Breast epithelium (tissue), 4 donors: ENCODE results near the gene SCIMP. TPM values are rescaled to one million over a fixed set of nuclear protein-coding genes. Genes with fewer than 3 reads are reported as not detected.
"Not testable (repeated sequence)": the region's sequence is repeated elsewhere in the genome, so short reads cannot be mapped to it uniquely, and the experiment has no call there.

ENCODE experiments used
- DNase-seq, 2 donors: peaks; one replicate each; pipeline ENCODE4 v3.0.0-alpha.2; 2019; ENCODE audit warnings: low spot score in 2 of 2
- H3K27ac ChIP-seq, 2 donors: fragments of 200-600 bp; sonication (generic) in 1 of 2; one replicate each; pipeline ENCODE4 v1.5.1; 2016 to 2019; ENCODE audit warnings: mild to moderate bottlenecking in 1 of 2
- H3K27me3 ChIP-seq, 2 donors: fragments of 200-600 bp; sonication (generic) in 1 of 2; one replicate each; pipeline versions ENCODE4 v1.5.1 to v1.6.0; 2017 to 2019; ENCODE audit warnings: control low read depth in 1 of 2, mild to moderate bottlenecking in 1 of 2
- H3K36me3 ChIP-seq: fragments of 200-600 bp; one replicate; pipeline ENCODE4 v1.5.1; 2019
- H3K4me1 ChIP-seq, 2 donors: fragments of 200-600 bp; sonication (generic); one replicate each; pipeline ENCODE4 v1.5.1; 2016 to 2019; ENCODE audit warnings: control low read depth in 1 of 2
- H3K4me3 ChIP-seq, 3 donors: fragments of 200-600 bp; sonication (generic); 1 replicate in 2 of 3; 2 replicates in 1 of 3; pipeline ENCODE4 v1.5.1; 2016 to 2019; ENCODE audit warnings: mild to moderate bottlenecking in 3 of 3, moderate library complexity in 2 of 3
- H3K9me3 ChIP-seq, 2 donors: fragments of 200-600 bp; sonication (generic) in 1 of 2; one replicate each; pipeline ENCODE4 v1.5.1; 2016 to 2019; ENCODE audit warnings: control low read depth in 1 of 2
- POLR2A ChIP-seq: fragments of 450-650 bp; IDR thresholded peaks from one replicate; pipeline ENCODE4 v1.6.1; 2016; ENCODE audit warnings: antibody characterized with exemption, mild to moderate bottlenecking, moderate library complexity
- POLR2AphosphoS5 ChIP-seq, 3 donors: sonication (generic); formaldehyde crosslinking; IDR thresholded peaks; one replicate each; pipeline ENCODE4 v1.6.1; 2017; ENCODE audit warnings: antibody characterized with exemption in 3 of 3
- intact Hi-C: fragments of 100-400 bp; cut with DNase I; formaldehyde crosslinking; loops from one replicate; pipeline ENCODE4 v1.15.1; 2023; ENCODE audit warnings: low total_unique reads
- total RNA-seq, 3 donors: library from RNA; depleted of rRNA; stranded (reverse); fragments of >200 nt; gene quantifications; one replicate each; pipeline ENCODE4 v1.1.0, GENCODE V29; 2016
- TF ChIP-seq, protein P1 (sequence below), 3 donors: fragments of 450-650 bp; IDR thresholded peaks; one replicate each; pipeline ENCODE4 v1.5.1; 2016 to 2017; ENCODE audit warnings: antibody characterized with exemption in 3 of 3, mild to moderate bottlenecking in 3 of 3, moderate library complexity in 3 of 3

SCIMP gene
- total RNA-seq, 3 donors from 2014 or later, result 1.3 to 5.6 (median 4.7) TPM

DNA sequence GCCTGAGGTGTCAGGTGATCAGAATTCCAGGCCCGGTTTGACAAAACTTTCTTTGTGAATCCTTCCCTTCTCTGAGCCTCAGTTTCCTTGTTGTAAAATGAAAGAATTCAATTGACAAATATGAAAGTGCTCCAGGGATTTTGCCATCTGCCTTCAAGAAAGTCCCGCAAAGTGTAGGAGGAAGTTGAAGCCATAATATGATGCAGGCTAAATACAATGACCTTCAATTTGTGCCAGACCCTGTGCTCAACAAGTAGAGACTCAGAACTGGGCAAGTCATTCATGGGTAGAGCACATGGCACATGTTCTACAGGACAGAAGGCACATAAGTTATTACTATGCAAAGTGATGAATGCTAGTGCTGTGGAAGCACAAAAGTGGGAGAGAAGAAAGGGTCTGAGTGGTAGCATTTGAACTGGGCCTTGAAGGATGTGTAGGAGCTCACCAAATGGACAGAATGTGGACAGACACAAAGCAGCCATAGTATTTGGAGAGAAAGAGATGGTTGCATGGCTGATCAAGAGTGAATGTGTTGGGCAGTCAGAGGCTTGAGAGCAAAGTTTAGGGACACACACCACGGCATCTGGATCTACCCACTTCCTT, 2.4 kb upstream of the SCIMP start:
- TF ChIP-seq, protein P1, sequence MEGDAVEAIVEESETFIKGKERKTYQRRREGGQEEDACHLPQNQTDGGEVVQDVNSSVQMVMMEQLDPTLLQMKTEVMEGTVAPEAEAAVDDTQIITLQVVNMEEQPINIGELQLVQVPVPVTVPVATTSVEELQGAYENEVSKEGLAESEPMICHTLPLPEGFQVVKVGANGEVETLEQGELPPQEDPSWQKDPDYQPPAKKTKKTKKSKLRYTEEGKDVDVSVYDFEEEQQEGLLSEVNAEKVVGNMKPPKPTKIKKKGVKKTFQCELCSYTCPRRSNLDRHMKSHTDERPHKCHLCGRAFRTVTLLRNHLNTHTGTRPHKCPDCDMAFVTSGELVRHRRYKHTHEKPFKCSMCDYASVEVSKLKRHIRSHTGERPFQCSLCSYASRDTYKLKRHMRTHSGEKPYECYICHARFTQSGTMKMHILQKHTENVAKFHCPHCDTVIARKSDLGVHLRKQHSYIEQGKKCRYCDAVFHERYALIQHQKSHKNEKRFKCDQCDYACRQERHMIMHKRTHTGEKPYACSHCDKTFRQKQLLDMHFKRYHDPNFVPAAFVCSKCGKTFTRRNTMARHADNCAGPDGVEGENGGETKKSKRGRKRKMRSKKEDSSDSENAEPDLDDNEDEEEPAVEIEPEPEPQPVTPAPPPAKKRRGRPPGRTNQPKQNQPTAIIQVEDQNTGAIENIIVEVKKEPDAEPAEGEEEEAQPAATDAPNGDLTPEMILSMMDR (IDR thresholded peaks at IDR 0.05), result no peak
- TF ChIP-seq POLR2A, result no peak
- TF ChIP-seq POLR2AphosphoS5 (IDR thresholded peaks at IDR 0.05), result no peak
- no peaks in the 10 kb centered on the region for H3K4me1 ChIP-seq
- peak overlapping the region in 1 of 2 donors; percentile 17 for H3K27ac ChIP-seq
- intact Hi-C loops, result no loop called here
- no peaks in the 10 kb centered on the region for H3K9me3 ChIP-seq
- no peak for DNase-seq
- no peaks in the 10 kb centered on the region for H3K27me3 ChIP-seq
- no peaks in the 10 kb centered on the region for H3K36me3 ChIP-seq
- H3K4me3 ChIP-seq, result no peak overlapping the region

DNA sequence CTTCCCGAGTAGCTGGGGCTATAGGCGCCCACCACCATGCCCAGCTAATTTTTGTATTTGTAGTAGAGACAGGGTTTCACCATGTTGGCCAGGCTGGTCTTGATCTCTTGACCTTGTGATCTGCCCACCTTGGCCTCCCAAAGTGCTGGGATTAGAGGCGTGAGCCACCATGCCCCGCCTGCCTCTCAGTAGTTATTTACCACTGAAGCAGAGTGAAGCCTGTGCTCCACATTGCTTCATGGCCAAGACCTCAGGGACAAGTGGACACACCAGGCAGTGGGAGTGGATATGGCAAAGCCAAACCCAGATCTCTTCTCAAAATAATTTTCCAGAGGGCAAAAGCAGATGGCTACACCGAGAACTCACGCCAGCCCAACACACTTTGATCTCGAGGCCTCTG, 1.2 kb downstream of the SCIMP start:
- H3K27ac ChIP-seq, DNase-seq, H3K9me3 ChIP-seq, intact Hi-C loops, H3K36me3 ChIP-seq, H3K4me1 ChIP-seq, H3K4me3 ChIP-seq, H3K27me3 ChIP-seq: not testable (repeated sequence)

DNA sequence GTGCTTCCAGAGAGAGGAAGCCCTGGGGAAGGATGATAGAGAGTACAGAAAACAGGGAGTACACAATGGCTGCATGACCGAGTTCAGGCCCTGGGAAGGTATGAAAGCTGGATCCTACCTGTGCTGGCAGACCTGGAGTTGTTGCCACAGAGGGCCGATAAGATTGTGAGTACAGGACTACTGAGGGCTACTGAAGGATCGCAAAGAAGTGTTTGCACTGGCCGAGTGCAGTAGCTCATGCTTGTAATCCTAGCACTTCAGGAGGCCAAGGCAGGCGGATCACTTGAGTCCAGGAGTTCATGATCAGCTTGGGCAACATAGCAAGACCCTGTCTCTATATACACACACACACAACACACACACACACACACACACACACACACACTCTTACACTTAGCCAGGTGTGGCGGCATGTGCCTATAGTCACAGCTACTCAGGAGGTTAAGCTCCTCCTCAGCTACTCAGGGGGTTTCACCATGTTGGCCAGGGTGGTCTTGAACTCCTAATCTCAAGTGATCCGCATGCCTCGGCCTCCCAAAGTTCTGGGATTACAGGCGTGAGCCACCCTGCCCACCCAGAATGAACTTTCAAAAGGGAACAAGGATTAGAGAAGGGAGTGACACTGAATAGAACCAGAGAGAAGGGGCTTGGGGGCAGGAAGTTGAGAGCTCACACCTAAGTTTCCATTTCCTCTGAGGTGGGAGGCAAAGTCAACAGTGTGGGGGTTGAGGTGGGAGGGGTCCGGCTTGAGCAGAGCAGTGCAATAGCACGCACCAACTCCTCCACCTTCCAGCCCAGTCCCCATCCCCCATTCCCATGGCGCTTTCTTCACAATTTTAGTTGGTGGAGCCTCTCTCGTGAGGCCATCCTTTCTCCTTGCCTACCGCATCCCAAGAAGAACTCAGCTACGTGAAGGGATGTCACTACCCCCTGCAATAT, 7.5 kb downstream of the SCIMP start:
- no peaks in the 10 kb centered on the region for H3K4me1 ChIP-seq
- H3K27ac ChIP-seq, result no peak overlapping the region
- no peaks in the 10 kb centered on the region for H3K9me3 ChIP-seq
- TF ChIP-seq POLR2A, result no peak
- TF ChIP-seq, protein P1 (IDR thresholded peaks at IDR 0.05), result no peak
- no peak for TF ChIP-seq POLR2AphosphoS5 (IDR thresholded peaks at IDR 0.05)
- intact Hi-C loops, result no loop called here
- no peaks in the 10 kb centered on the region for H3K27me3 ChIP-seq
- H3K36me3 ChIP-seq, result no peaks in the 10 kb centered on the region
- H3K4me3 ChIP-seq, result no peak overlapping the region
- no peak for DNase-seq

DNA sequence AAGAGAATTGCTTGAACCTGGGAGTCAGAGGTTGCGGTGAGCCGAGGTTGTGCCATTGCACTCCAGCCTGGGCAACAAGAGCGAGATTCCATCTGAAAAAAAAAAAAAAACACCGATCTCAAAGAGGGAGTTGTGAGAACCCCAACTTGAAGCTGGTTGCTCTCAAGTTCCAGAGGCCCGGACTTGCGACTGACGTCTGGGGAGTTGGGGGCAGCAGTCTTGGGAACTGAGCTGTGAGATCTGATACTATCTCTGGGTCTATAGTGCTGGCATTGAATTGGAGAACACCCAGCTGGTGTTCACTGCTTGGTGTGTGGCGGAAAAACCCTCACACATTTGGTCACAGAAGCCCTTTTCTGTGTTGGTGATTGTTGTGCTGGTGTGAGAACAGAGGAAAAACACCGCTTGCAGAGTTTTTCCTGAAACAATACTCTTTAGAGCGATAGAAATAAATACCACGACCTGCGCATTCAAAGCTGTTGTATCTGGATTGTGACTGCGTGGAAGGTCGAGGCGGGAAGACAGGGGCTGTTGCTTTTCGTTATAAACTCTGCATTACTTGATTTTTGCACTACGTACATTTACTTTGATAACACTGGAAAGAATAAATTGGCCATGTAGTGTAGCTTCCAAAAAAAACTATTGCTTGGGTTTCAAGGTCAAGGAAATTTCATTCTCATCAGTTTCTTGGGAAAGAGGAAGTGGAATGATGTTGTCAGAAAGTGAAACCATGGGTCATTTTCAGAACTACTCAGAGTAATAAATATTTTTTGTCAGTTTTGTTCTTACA, 8.8 kb downstream of the SCIMP start:
- H3K4me1 ChIP-seq, result no peaks in the 10 kb centered on the region
- intact Hi-C loops, result no loop called here
- TF ChIP-seq POLR2AphosphoS5 (IDR thresholded peaks at IDR 0.05) (no peak), POLR2A (no peak)
- TF ChIP-seq, protein P1 (IDR thresholded peaks at IDR 0.05), result no peak
- no peak overlapping the region for H3K27ac ChIP-seq
- no peak overlapping the region for H3K4me3 ChIP-seq
- H3K36me3 ChIP-seq, result no peaks in the 10 kb centered on the region
- no peaks in the 10 kb centered on the region for H3K27me3 ChIP-seq
- no peaks in the 10 kb centered on the region for H3K9me3 ChIP-seq
- no peak for DNase-seq

DNA sequence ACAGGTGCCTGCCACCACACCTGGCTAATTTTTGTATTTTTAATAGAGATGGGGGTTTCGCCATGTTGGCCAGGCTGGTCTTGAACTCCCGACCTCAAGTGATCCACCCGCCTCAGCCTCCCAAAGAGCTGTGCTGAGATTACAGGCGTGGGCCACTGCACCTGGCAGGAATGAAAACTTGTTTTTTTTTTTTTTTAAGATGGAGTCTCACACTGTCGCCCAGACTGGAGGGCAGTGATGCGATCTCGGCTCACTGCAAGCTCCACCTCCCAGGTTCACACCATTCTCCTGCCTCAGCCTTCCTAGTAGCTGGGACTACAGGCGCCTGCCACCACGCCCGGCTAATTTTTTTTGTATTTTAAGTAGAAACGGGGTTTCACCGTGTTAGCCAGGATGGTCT, 12.7 kb downstream of the SCIMP start:
- H3K4me3 ChIP-seq, DNase-seq, H3K4me1 ChIP-seq, H3K9me3 ChIP-seq, H3K36me3 ChIP-seq, intact Hi-C loops, H3K27me3 ChIP-seq: not testable (repeated sequence)
- peak overlapping the region in 1 of 2 donors; percentile 53 for H3K27ac ChIP-seq
